Inflammatory macrophage (primary cell): ENCODE measurements around the gene USP13.
"Not testable (repeated sequence)": the region's sequence is repeated elsewhere in the genome, so short reads cannot be mapped to it uniquely, and the experiment has no call there.

Experiments used
- DNase-seq, 2 donors: peaks; one replicate each; pipeline ENCODE4 v3.0.0-alpha.2; 2020 to 2022

The USP13 gene

GRCh38 chr3:179655236-179655635, 2.4 kb downstream of the USP13 start:
- DNase-seq: no peak

GRCh38 chr3:179658606-179659005, 5.8 kb downstream of the USP13 start:
- no peak for DNase-seq

- DNase-seq: no peak
Observed at GRCh38 chr3:179660872-179661271, 8.0 kb downstream of the USP13 start.

GRCh38 chr3:179661777-179662176, 8.9 kb downstream of the USP13 start:
- no peak for DNase-seq

GRCh38 chr3:179663093-179663492, 10.3 kb downstream of the USP13 start:
- DNase-seq: no peak

GRCh38 chr3:179666030-179666429, 13.2 kb downstream of the USP13 start:
- DNase-seq: no peak

GRCh38 chr3:179666436-179667035, 13.7 kb downstream of the USP13 start:
- DNase-seq: no peak

GRCh38 chr3:179668429-179668828, 15.6 kb downstream of the USP13 start:
- DNase-seq: no peak

GRCh38 chr3:179670311-179670710, 17.5 kb downstream of the USP13 start:
- DNase-seq: no peak

- DNase-seq: no peak
Observed at GRCh38 chr3:179671309-179671708, 18.5 kb downstream of the USP13 start.

GRCh38 chr3:179671747-179672242, 19.0 kb downstream of the USP13 start:
- DNase-seq: no peak

GRCh38 chr3:179672918-179673317, 20.1 kb downstream of the USP13 start:
- DNase-seq: no peak

GRCh38 chr3:179673523-179673922, 20.7 kb downstream of the USP13 start:
- no peak for DNase-seq

GRCh38 chr3:179676081-179676480, 23.2 kb downstream of the USP13 start:
- no peak for DNase-seq

GRCh38 chr3:179677884-179678283, 25.0 kb downstream of the USP13 start:
- DNase-seq: no peak

GRCh38 chr3:179681492-179682263, 28.8 kb downstream of the USP13 start:
- no peak for DNase-seq

- no peak for DNase-seq
Observed at GRCh38 chr3:179682426-179683080, 29.7 kb downstream of the USP13 start.

- DNase-seq: not testable (repeated sequence)
Observed at GRCh38 chr3:179683286-179683685, 30.4 kb downstream of the USP13 start.

GRCh38 chr3:179687967-179688535, 35.2 kb downstream of the USP13 start:
- peak; percentile 6 to 20 for DNase-seq

GRCh38 chr3:179688850-179689249, 36.0 kb downstream of the USP13 start:
- no peak for DNase-seq

GRCh38 chr3:179694731-179695130, 41.9 kb downstream of the USP13 start:
- no peak for DNase-seq

- DNase-seq: peak; percentile 70 to 72
Observed at GRCh38 chr3:179695672-179696313, 43.0 kb downstream of the USP13 start.
